Measurements from ENCODE around the gene RASSF5. TPM values are rescaled to one million over a fixed set of nuclear protein-coding genes. Genes with fewer than 3 reads are reported as not detected.

The RASSF5 gene
- total and polyA plus RNA-seq, 9 of the 15 experiments (the other 6 are each of a cell fraction or from before 2014, with no cell fraction given), result 6.1 to 41.0 (median 25.2) TPM

- no peak for TF ChIP-seq VEZF1 (CRISPR knock-in tag; IDR thresholded peaks at IDR 0.05)
- no peak for TF ChIP-seq RBM15 (IDR thresholded peaks at IDR 0.05; ENCODE audit: insufficient read depth, low read length)
- no peak for TF ChIP-seq POLR2B (IDR thresholded peaks at IDR 0.05; ENCODE audit: low read depth, partially characterized antibody)
- TF ChIP-seq TARDBP (IDR thresholded peaks at IDR 0.05), result peak; percentile 83; the same call in 1 of the 2 replicates
- peak; percentile 87; the same call in 1 of the 2 replicates for TF ChIP-seq ZC3H4 (CRISPR knock-in tag; IDR thresholded peaks at IDR 0.05; ENCODE audit: borderline replicate concordance)
- TF ChIP-seq MYC (IDR thresholded peaks at IDR 0.05; ENCODE audit: low read depth, low read length), result peak; percentile 73
- TF ChIP-seq MYC (CRISPR knock-in tag; IDR thresholded peaks at IDR 0.05; ENCODE audit: borderline replicate concordance, low read depth), result no peak
- TF ChIP-seq PHF21A (IDR thresholded peaks at IDR 0.05; ENCODE audit: borderline replicate concordance, low read depth), result peak; percentile 98
- peak; percentile 89 for TF ChIP-seq DEAF1 (CRISPR knock-in tag; IDR thresholded peaks at IDR 0.05)
- TF ChIP-seq EHMT2 (IDR thresholded peaks at IDR 0.05), result no peak
- 0 out of 4 replicates have a peak, but pooled peaks of 1 of the 2 experiments have one; percentile 35 for TF ChIP-seq ETV6 (IDR thresholded peaks at IDR 0.05; ENCODE audit: borderline replicate concordance in 1 of 2, low read depth in 2 of 2, low read length in 1 of 2)
- TF ChIP-seq ETV6 (CRISPR knock-in tag; IDR thresholded peaks at IDR 0.05; ENCODE audit: borderline replicate concordance), result no peak
- no peak for TF ChIP-seq CBX5 (IDR thresholded peaks at IDR 0.05; ENCODE audit: borderline replicate concordance, low read depth)
- TF ChIP-seq SAFB2 (IDR thresholded peaks at IDR 0.05; ENCODE audit: borderline replicate concordance, low read depth, low read length, severe bottlenecking), result no peak
- 0 out of 2 replicates have a peak, but pooled peaks have one; percentile 17 for TF ChIP-seq MTA1 (IDR thresholded peaks at IDR 0.05; ENCODE audit: borderline replicate concordance)
- TF ChIP-seq TAF1 (IDR thresholded peaks at IDR 0.05; ENCODE audit: control insufficient read depth, extremely low read depth, insufficient read depth, low read length, severe bottlenecking), result no peak
- TF ChIP-seq CTCF (IDR thresholded peaks at IDR 0.05 in 2 of 3, conservative IDR thresholded peaks at IDR 0.05 in 1 of 3; ENCODE audit: insufficient read depth in 2 of 3, low read depth in 1 of 3, low read length in 3 of 3), result peak; percentile 92 to 97 (median 95)
- peak; percentile 91; the same call in 1 of the 2 replicates for TF ChIP-seq ARID2 (IDR thresholded peaks at IDR 0.05)
- peak; percentile 61 for TF ChIP-seq CXXC5 (CRISPR knock-in tag; IDR thresholded peaks at IDR 0.05)
- peak; percentile 36 for TF ChIP-seq BRD9 (IDR thresholded peaks at IDR 0.05; ENCODE audit: low read depth, partially characterized antibody)
- TF ChIP-seq MTF1 (CRISPR knock-in tag; IDR thresholded peaks at IDR 0.05; ENCODE audit: borderline replicate concordance), result no peak
- TF ChIP-seq ZBTB34 (CRISPR knock-in tag; IDR thresholded peaks at IDR 0.05), result no peak
Observed at GRCh38 chr1:206634365-206635079, 127.2 kb downstream of the RASSF5 start (continued).

Measured in K562 (cell line).